ENCODE results near the gene OR2V2.

OR2V2 gene

DNA sequence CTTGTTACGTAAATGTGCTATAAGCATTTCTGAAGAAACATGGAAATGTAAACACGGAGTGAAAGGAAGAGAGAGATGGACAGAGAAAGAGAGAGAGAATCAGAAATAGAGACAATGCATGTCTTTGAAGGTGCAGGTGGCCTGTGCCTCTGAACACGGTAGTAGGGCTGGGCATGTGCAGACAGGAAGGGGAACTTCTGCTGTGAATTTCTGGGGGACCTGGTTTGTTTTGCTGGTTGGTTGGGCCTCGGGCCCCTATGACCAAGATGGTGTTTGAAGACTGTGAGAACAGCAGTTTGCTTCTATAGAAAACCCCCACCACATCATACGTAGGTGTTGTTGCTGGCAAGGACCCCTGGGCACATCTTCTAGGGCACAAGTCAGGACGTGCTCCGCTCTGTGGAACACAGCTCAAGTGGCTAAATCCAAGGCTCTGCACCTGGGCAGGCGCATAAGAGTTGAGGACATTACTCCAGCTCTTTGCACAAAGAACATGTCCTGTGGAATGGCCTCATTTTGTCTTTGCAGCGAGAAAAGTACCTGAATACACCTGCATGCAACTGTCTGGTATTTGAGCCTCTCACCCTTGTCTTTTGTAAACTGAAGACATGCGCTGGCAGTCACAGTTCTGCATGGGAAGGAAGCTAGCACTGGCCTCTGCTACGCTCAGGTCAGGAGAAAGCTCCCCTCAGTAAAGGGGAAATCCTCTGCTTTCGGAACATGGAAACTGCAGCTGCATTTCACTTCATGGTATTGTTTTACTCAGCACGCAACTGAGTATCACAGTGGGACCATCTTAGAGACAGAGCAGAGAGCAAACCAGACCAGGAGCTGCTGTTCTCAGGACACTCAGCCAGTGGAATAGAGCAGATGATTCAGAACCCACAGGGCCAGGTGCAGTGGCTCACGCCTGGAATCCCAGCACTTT lies 2.7 kb downstream of the OR2V2 start:
- DNase-seq = no peak

DNA sequence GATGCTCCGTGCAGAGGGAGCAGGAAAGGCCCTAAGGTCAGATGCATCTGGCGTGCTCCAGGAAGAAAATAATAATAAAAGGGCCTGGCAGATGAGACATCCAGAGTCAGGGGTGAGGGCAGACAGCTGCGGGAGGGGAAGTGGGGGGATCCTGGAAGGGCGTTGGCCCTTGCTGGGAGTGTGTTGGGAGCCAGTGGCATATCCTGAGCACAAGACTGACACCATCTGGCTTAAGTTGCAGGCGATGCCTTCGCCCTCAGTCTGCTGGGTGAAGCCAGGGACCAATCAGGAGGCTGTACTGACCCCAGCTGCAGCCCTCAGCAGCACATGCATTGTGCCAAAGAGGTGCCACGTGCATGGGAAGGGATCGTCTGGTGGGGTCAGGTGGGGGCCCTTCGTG lies 3.8 kb downstream of the OR2V2 start:
- DNase-seq = no peak

DNA sequence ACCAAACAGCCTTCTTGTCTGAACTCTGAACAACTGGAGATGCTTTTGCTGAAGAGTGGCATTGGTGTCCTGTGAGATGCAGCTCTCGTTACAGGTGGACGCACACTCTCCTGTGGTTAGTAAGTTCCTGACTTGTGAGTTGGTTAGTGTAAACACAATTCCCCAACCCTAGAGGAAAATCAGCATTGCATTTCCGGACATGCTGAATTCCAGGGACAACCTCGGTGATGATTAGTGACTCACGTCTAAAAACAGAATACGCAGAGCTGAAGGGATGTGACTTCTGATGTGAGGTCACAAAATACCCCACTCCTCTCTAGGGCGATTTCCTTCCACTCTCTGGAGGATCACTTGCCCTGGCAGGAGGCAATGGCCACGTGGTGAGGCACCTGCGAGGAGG lies 5.0 kb downstream of the OR2V2 start:
- DNase-seq = no peak

DNA sequence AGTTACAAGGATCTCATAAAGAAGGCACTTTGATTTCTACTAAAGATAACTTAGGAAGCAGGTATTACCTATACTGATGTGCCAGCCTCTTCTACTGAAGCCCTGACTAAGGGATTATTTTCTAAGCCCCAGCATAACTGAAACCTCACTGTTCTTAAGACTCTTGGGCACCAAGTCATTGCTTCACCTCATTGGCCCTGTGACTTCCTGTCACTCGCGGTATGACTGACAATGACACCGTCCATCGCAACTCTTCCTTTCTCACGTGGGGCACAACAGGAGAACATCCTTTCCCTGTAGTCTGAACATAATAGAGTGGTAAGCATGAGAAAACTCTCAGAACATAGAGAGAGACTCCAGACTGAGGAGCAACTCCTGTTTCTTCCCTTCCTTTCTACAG lies 6.4 kb downstream of the OR2V2 start:
- DNase-seq = no peak

DNA sequence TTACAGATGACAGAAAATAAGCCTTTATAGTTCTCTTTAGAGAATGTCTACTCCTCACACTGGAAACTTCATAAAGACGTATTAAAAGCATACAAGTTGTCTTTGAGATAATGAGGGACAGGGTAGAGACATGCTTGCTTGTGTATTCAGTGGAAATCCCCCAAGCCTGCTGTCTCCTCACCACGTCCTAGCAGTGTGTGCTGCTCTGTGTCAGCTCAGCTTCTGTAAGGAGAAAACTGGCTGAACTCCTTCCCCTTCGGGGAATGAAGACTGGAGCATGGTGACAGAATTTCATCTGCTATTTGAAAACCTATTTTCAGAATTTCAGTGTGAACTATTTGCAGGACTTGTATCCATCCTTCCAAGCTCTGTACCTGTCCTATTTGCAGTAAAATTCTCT lies 9.4 kb downstream of the OR2V2 start:
- no peak for DNase-seq

DNA sequence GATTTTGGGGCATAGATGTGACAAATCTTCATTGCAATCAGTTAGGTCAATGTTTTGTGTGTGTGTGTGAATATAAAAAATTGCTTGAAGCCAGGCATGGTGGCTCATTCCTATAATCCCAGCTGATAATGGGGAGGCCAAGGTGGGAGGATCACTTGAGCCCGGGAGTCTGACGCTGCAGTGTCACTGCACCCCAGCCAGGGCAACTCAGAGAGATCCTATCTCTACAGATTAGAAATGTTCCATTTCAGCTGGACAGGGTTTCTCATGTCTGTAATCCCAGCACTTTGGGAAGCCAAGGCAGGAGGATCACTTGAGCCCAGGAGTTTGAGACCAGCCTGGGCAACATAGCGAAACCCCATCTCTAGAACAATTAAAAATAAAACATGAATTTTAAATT lies 11.5 kb downstream of the OR2V2 start:
- no peak for DNase-seq

DNA sequence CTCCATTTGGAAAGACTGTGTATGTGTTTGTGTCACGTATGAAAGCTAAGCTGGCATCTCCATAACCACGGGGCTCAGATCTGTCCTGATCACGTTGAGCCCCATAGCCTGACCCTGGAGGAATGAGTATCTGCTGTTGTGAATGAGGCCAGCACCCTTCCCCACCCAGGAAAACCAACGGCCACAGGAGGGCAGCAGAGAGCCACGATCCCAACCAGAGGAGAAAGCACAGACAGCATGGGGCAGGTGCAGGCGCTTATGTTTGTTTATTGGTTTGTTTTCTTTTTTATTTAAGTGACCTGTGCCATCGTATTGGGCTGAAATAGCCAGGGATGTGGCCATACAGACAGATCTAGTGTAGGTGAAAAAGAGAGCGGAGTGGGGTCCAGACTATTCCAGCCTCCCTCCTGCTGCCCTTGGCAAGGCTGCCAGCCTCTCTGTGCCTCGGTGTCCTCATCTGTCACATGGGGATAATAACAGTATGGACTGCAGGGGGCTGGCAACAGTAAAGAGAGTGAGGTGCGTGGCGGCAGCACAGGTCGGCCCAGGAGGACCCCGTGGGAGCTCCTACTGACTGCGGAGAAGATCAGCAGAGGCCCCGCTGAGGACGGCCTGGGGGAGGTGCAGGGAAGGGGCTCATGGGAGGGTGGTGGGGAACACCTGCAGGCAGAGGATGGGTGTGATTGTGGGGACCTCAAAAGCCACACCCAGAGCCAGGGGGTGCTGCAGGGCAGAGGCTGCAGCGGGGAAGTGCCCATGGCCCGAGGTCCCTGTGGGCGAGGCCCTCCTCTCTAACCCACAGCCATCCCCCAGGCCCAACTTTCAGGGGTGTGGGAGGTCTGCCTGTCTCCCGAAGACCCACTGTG lies 12.1 kb downstream of the OR2V2 start:
- DNase-seq = peak; percentile 96

DNA sequence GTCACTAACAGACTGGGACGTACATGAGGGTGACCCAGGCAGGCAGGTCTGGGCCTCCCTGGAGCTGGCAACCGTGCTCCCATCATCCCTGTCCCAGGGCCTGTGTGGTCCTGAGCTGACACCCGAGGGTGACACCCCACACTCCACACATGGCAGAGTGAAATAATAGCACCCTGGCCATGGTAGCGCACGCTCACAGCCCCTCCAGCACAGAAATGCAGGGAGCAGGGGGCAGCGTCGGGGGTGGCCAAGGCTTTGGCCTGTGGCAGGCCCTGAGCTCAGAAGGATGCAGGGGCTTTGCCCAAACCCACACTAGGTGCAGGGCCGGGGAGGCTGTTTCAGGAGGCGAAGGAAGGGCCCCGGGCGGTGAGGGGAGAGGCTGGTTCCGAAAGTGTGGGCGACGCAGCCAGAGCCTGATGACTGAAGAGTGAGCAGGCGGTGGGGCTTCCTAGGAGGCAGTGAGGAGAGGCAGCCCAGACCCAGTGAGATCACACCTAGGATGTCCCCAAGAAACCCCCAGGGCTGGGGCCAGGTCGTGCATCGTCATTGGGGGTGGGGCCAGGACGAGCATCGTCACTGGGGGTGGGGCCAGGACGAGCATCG lies 12.9 kb downstream of the OR2V2 start:
- peak; percentile 78 for DNase-seq

DNA sequence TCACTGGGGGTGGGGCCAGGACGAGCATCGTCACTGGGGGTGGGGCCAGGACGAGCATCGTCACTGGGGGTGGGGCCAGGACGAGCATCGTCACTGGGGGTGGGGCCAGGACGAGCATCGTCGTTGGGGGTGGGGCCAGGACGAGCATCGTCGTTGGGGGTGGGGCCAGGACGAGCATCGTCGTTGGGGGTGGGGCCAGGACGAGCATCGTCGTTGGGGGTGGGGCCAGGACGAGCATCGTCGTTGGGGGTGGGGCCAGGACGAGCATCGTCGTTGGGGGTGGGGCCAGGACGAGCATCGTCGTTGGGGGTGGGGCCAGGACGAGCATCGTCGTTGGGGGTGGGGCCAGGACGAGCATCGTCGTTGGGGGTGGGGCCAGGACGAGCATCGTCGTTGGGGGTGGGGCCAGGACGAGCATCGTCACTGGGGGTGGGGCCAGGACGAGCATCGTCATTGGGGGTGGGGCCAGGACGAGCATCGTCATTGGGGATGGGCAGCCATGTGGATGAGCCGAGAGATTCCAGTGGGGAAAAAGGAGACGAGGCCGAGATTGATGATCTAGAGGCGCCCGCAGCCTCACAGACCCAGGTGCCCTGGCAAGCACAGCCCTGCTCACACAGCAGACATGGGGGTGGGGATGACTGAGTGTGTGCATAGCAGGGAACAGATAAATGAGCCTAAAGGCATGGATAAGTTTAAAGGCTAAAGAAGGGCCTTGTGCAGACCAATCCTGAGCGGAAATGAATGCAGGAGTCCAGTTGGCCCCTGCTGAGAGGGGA lies 13.6 kb downstream of the OR2V2 start:
- DNase-seq = peak; percentile 85

DNA sequence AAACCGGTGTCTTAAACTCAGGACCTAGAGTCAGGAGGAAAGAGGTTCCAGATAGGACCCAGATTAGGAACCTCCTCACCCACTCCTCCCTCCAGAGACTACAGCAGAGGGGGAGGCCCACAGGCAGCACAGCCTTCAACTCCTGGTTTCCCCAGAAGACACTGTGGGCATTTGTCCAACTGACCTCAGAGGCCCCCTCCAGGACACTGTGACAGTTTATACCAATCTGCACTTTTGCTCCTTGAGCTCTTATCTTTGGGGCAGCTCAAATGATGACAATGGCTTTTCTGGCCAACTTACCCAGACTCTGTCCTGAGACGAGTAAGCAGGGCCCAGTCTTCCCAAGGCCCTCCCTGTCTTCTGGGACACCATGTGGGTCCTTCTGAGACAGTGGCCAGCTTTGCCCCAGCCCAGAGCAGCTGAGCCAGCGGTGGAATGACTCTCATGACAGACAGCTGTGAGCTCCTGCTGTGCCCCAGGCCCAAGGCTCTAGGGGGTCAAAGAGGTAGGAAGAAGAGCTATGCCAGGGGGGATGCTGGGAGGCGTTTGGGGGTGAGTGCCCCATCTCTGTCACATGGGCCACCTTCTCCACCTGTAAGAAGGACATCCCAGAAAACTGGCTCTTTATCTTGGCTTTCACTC lies 14.3 kb downstream of the OR2V2 start:
- DNase-seq = no peak

DNA sequence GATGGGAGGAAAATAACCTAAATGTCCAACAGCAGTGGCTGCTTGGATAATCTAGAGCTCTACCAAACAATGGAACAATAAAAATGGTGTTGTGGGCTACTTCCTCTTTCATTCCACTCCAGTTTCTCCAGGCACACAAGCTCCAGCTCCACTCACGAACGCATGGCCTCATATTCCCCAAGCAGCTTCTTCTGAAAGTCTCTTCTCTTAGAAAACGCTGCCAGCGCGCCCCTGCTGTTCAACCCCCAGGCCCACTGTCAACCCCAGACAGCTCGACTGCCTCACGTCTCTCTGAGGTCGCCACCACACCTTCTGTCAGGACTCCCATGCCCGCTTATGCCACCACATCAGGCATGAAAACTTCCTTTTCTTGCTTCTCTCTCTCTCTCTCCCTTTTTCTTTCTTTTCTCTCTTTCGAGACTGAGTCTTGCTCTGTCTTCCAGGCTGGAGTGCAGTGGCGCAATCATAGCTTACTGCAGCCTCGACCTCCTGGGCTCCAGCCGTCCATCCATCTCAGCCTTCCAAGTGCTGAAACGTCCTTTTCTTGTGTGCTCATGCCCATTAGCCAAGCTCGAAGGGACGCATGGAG lies 16.2 kb downstream of the OR2V2 start:
- no peak for DNase-seq

DNA sequence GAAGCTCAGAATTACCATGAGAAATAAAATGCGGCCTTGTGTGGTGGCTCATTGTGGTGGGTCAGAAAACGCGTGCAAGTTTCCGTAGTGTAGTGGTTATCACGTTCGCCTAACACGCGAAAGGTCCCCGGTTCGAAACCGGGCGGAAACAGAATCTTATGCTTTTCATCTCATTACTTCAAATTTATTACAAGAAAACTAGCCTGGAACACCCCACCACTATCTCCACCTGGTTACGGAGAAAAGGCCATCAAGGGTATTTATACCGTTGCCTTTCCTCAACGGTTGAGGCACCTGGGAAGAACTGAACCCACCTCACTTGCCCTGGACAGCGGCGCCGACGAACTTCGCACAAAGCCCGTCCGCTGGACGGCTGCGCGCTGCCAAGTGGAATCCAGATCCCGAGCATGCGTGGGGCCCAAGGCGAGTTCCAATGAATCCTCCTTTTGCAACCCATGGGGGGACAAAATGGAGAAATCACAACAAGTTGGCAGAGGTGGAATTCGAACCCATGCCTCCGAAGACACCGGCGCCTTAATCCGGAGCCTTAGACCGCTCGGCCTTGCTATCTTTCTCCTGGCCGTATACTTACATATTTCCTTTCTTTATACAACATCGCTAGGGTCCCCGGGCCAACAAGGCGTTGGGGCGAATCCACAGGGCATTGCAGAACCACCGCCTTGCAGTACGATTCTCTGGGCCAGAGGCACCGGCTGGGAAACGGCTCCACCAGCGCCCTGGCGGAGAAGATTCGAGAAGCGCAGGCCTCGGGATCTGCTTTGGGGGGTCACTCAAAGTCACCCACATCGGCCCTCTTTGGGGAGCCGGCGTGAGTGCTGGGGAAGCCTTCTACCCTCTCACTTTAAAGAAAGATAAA lies 16.9 kb downstream of the OR2V2 start:
- DNase-seq = no peak

DNA sequence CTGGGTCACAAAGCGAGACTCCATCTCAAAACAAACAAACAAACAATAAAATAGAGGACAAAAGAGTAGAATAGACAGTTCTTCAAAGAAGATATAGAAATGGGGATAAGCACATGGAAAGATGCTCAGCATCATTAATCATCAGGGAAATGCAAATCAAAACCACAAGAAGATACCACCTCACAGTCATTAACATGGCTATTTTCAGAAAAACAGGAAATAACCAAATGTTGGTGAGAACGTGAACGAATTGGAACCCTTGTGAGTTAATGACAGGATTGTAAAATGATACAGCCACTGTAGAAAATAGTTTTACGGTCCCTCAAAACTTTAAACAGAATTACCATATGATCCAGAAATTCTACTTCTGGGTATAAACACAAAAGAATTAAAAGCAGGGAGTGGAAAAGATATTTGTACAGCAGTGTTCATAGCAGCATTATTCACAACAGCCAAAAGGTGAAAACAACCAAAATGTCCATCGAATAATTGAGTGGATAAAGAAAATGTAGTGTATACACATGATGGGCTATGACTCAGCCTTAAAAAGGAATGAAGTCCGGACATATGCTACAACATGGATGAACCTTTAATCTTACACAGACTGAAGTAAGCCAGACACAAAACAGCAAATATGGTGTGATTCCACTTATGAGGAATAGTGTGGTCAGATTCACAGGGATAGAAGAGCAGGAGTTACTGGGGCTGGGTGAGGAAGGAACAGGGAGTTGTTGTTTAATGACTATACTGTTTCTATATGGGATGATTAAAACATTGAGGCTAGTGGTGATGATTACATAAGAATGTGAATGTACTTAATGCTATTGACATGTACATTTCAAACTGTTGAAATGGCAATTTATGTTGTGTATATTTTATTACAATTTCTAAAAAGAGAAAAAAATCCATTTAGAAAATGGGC lies 19.7 kb downstream of the OR2V2 start:
- DNase-seq = no peak

DNA sequence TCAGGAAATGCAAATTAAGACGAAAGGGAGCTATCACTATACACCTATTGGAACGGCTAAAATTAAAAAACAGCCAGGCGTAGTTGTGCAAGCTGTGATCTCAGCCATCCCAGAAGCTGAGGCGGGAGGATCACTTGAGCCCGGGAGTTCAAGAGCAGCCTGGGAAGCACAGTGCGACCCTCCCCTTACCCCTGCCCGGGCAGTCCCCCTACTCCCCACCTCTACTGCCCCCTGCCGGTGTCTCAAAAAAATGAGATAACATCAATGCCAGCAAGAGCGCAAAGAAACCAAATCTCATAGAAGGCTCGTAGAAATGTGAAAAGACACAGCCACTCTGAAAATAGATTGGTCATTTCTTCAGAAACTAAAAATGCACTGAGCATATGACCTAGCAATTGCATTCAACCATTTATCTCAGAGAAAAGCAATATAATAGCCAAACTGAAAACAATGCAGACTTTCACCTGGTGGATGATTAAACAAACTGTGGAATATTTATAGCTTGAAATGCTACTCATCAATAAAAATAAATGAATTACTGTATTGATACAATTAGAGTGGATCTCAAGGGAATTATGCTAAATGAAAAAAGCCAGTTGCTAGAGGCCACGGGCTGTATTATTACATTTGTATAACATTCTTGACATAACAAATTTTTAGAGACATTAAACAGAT lies 20.6 kb downstream of the OR2V2 start:
- DNase-seq = peak; percentile 77

DNA sequence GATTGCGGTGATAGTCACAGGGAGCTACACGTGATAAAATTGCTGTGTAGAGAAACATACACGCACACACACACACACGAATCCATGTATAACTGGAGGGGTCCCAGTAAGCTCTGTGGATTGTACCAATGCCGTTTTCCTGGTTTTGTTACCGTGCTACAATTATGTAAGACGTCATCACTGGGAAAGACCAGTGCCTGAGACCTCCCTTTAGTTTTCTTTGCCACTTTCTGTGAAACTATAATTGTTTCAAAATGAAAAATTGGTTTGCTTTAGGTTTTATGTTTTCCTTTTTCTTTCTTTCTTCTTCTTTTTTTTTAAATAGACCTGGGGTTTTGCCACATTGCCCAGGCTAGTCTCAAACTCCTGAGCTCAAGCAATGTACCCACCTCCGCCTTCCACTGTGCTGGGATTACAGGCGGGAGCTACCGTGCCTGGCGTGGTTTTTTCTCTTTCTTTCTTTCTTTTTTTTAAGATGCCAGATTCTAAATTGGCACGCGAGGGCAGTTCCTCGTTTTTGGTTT lies 21.3 kb downstream of the OR2V2 start:
- no peak for DNase-seq

DNA sequence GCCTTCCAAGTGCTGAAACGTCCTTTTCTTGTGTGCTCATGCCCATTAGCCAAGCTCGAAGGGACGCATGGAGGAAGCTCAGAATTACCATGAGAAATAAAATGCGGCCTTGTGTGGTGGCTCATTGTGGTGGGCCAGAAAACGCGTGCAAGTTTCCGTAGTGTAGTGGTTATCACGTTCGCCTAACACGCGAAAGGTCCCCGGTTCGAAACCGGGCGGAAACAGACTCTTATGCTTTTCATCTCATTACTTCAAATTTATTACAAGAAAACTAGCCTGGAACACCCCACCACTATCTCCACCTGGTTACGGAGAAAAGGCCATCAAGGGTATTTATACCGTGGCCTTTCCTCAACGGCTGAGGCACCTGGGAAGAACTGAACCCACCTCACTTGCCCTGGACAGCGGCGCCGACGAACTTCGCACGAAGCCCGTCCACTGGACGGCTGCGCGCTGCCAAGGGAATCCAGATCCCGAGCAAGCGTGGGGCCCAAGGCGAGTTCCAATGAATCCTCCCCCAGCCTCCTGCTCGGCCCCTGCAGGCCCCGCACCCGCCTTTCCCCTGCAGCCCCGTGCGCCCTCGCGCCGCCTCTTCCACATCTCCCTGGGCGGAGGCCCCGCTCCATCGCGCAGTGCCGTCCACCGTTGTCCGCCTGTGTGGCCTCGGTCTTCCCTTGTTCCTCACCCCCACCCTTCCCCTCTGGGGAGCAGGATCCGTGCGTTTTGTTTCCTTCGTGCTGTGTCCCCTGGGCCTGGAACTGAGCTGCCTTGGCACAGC lies 22.3 kb downstream of the OR2V2 start:
- peak; percentile 86 for DNase-seq

DNA sequence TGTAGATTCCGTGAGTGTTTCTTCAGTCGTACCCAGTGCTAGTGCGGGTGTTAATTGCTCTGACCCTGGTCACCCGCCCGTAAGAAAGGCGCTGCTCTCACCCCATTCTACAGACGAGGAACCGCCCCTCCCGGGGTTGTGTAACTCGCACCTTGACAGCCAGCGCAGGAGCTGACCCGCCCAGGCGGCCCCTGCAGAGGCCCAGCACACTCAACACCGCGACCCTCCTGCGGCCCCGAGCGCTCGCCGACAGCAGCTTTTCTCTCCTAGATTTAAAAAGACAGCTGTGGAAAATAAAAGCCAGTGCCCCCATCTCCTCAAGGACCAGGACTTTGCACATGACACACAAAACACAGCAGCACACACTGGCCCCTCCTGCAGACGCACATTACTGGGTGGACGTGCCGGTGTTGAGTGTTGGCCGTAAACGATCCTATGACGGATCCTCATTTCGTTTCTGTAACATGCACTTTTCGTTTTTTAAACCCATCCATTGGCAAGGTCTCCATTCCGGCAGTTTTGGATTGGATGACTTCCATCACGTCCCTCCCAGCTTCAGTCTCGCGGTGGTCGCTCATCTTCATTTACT lies 22.9 kb downstream of the OR2V2 start:
- DNase-seq = no peak

DNA sequence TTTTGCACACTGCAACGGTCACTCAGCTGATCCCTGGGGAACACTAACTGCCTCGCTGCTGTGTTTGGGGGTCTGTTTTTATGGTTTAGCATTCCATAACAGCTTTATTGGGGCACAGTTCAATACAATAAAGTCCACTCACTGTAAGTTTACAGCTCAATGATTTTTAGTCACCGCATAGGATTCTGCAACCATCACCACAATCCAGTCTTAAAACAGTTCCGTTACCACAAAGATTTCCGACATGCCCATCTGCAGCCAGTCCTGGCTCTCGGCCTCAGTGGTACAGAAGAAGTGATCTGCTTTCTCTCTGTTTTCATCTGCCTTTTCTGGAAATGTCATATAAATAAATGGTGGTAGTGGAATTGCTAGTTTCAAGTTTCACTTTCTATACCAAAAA lies 23.6 kb downstream of the OR2V2 start:
- DNase-seq = no peak
